Measurements from ENCODE around the gene PLK3. TPM values are rescaled to one million over a fixed set of nuclear protein-coding genes. Genes with fewer than 3 reads are reported as not detected.
"Not testable (repeated sequence)": the region's sequence is repeated elsewhere in the genome, so short reads cannot be mapped to it uniquely, and the experiment has no call there.

Gene PLK3
- total RNA-seq, 1 donor from 2014 or later: 36.8 TPM

GRCh38 chr1:44808063-44808937 lies 8.1 kb downstream of the PLK3 start, which contains the start of gene BTBD19:
Gene BTBD19, plus strand, starts transcription at chr1:44808523. Its CDS starts 298 bp downstream, at chr1:44808821.
- DNase-seq (ENCODE audit: low spot score): peak; percentile 97

- DNase-seq (ENCODE audit: low spot score): peak; percentile 84
Observed at GRCh38 chr1:44808938-44809917, 9.1 kb downstream of the PLK3 start.

DNA sequence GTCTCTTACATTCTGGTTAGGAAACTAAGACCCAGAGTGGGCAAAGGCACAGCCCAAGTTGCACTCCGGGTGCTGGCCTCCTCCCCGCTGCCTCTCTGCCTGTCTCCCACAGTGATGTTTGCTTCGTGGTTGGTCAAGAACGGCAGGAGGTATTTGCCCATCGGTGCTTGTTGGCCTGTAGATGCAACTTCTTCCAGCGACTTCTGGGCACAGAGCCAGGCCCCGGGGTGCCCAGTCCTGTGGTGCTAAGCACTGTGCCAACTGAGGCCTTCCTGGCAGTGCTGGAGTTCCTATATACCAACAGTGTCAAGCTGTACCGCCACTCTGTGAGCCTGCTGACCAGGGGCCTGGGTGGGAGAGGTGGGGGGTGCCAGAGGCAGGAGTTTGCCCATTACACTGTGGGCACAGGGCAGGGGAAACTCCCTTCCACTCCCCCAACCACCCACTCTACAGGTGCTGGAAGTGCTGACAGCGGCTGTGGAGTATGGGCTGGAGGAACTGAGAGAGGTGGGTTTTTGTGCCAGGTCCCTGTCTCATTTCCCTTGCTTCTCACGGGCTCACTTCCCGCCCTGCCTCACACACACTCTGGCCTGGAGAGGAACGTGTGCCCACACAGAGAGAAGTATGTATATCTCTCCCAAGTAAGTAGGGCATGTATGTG lies 10.1 kb downstream of the PLK3 start:
- DNase-seq (ENCODE audit: low spot score): no peak

DNA sequence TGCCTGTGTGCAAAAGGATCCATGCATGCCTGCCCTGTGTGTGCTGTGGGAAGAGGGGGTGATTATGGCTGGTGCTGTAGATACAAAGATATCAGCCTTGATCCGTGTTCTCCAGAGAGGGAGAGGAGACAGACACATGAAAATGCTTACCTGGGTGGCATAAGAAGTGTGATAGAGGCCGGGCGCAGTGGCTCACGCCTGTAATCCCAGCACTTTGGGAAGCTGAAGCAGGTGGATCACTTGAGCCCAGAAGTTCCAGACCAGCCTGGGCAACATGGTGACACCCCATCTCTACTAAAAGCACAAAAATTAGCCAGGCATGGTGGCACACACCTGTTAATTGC lies 10.6 kb downstream of the PLK3 start:
- not testable (repeated sequence) for DNase-seq (ENCODE audit: low spot score)

DNA sequence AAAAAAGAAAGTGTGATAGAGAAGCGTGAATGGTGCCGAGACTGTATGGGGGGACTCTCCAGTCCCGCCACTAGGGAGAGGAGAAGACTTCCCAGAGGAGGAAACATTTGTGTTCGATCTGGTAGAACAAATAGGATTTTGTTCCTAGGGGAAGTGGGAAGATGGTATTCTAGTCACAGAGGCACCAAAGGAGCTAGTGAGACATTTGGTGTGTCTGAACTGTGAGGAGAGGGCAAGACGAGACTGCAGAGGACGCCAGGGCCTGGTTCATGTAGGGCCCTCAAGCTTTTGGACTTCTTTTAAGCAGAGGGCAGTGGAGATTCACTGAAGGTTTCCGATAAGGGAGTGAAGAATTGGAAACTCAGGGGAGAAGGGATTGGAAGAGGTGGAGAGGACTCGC lies 11.1 kb downstream of the PLK3 start:
- DNase-seq (ENCODE audit: low spot score): no peak

DNA sequence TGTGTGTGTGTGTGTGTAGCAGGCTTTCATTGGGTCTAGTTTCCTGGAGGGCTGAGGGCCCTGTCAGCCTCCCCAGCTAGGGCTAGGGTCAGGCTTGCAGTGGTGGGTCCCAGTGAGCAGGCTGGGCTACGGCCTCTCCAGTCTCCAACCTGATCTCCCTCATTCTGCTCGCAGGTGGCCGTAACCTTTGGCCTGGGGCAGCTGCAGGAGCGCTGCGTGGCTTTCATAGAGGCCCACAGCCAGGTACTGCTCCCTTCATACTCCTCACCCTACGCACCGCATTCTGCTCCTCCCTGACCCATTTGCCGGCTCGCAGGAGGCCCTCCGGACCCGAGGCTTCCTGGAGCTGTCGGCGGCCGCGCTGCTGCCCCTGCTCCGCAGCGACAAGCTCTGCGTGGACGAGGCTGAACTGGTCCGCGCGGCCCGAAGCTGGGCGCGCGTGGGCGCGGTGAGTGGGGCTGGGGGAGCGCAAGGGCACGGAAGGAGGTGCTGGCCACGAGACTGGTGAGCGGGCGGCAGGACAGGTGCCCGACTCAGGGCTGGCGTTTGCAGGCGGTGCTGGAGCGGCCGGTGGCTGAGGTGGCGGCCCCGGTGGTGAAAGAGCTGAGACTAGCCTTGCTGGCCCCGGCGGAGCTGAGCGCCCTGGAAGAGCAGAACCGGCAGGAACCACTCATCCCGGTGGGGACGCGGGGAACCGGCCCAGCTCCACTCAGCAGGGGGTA lies 12.8 kb downstream of the PLK3 start:
- DNase-seq (ENCODE audit: low spot score): no peak

DNA sequence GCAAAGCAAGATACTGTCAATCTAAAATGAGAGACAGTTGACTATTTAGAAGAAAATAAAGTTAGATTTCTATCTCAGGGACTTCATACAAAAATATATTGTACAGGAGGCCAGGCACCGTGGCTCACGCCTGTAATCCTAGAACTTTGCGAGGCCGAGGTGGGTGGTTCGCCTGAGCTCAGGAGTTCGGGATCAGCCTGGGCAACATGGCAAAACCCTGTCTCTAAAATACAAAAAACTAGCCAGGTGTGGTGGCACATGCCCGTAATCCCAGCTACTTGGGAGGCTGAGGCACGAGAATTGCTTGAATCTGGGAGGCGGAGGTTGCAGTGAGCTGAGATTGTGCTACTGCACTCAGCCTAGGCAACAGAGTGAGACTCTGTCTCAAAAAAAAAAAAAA lies 15.7 kb downstream of the PLK3 start:
- DNase-seq (ENCODE audit: low spot score): not testable (repeated sequence)

GRCh38 chr1:44817307-44817706 lies 17.1 kb downstream of the PLK3 start:
- no peak for DNase-seq (ENCODE audit: low spot score)

- DNase-seq (ENCODE audit: low spot score): no peak
Observed at GRCh38 chr1:44817771-44818495, 17.8 kb downstream of the PLK3 start.

DNA sequence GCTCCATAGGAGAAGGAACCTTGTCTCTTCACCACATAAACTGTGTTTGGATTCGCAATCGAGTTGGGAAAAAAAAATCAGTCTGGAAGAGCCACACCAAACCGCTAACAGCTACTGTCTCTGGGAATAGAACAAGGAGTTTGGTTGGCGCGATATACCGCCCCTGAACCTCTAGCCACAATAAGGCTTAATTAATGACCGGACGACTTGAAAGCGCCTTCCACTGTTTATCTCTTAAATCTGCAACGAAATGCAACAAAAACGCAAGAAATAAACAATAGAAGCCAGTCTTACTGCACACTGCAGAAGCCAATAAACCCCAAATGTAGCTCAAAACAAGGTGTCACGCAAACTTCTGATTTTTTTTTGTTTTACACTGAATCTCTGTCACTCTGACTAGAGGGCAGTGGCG lies 19.0 kb downstream of the PLK3 start:
- DNase-seq (ENCODE audit: low spot score): no peak

- DNase-seq (ENCODE audit: low spot score): peak; percentile 94
Observed at GRCh38 chr1:44819608-44820327, 19.6 kb downstream of the PLK3 start.

- DNase-seq (ENCODE audit: low spot score): no peak
Observed at GRCh38 chr1:44820328-44821239, 20.4 kb downstream of the PLK3 start.

DNA sequence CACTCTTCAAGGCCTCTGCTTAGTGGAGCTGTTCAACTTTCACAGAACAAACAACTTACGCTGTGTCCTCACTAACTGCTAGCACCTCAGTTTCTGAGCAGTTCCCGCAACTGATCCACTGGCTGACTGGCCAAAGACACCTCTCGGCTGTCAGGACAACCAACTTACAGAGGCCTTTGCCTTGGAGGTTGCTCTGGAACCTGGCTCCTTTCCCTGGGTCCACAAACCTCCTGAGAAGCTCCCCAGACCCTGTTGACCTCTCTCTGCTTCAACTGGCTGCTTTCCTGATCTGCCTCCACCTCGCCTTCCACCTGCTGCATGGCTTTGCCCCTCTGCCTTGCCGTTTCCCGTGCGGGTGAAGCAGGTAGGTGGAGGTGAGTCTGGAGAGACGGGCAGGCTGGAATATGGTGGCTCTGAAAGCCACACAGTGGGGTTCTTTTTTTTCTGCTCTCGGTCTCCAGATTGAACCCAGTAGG lies 21.1 kb downstream of the PLK3 start:
- no peak for DNase-seq (ENCODE audit: low spot score)

GRCh38 chr1:44822131-44822701 lies 22.0 kb downstream of the PLK3 start:
- no peak for DNase-seq (ENCODE audit: low spot score)

GRCh38 chr1:44822981-44823451 lies 22.8 kb downstream of the PLK3 start:
- DNase-seq (ENCODE audit: low spot score): no peak

DNA sequence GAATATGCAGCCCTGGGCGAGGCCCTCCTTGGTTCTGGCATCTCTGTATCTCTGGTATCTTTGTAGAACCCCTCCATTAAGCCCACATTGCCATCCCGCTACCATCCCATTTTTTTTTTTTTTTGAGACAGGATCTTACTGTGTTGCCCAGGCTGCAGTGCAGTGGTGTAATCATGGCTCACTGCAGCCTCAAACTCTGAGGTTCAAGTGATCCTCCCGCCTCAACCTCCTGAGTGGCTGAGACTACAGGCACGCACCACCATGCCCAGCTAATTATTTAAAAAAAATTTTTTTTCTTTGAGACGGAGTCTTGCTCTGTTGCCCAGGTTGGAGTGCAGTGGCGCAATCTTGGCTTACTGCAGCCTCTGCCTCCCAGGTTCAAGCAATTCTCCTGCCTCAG lies 24.2 kb downstream of the PLK3 start:
- DNase-seq (ENCODE audit: low spot score): not testable (repeated sequence)

DNA sequence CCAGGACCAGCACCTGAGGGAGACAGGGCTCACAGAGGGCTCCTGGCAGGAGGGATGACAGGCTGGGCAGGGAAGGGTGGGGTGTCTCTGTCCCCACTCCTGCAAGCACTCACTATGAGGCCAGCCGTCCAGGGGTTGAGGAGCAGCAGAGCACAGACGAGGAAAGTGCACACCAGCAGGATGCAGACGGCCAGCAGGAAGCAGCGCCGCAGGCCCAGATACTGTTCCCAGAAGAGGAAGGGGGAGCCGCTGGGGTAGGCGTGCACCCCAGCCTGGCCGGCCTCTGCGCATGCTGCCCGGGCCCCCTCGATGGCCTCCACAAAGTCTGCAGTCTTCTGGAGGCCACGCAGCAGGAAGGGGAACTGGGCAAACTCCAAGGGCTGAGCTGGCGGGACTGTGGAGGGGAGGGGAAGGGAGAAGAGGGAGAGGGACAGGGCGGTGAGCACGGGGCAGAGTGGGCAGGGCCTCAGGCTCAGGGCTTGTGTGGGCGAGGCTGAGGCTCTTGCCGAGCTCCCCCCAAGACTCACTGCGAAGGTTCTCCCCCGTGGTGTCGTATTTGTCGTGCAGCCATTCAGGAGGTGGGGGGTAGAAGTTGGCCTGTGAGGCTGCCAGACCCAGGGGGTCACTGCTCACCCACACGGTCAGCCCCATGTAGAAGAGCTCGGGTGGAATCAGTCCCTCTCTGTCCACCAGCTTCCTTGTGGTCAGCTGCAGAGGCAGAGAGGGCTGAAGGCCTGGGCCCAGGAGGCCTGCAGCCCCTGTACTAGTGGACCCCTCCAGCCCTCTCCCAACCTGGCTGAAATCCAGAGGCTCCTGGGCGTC lies 26.4 kb downstream of the PLK3 start:
- peak; percentile 77 for DNase-seq (ENCODE audit: low spot score)

All from umbilical cord (tissue), 2 donors.